CD14-positive monocyte (primary cell): Measurements from ENCODE around the gene LTBP1. TPM values are rescaled to one million over a fixed set of nuclear protein-coding genes. Genes with fewer than 3 reads are reported as not detected.

Experiments used
- DNase-seq, 3 donors: peaks; one replicate each; pipeline ENCODE4 v3.0.0-alpha.2; 2011 to 2022
- H2AFZ ChIP-seq: 2 replicates; pipeline ENCODE4 v1.6.0; 2012; ENCODE audit warnings: mild to moderate bottlenecking, low read depth, low read length, inconsistent platforms; ENCODE audit not compliant: insufficient read depth, poor library complexity, severe bottlenecking
- H3K27ac ChIP-seq, 2 donors: 1 replicate in 1 of 2; 2 replicates in 1 of 2; pipeline ENCODE4 v1.5.1; 2012 to 2013; ENCODE audit warnings: low read length in 2 of 2, control low read depth in 1 of 2, inconsistent platforms in 1 of 2, low read depth in 1 of 2, mild to moderate bottlenecking in 1 of 2
- H3K27me3 ChIP-seq, 2 donors: one replicate each; pipeline versions ENCODE4 v1.6.0 to v1.6.1; 2011 to 2013; ENCODE audit warnings: low read length in 2 of 2; ENCODE audit not compliant: control insufficient read depth in 2 of 2, insufficient read depth in 2 of 2
- H3K36me3 ChIP-seq, 2 donors: replicated peaks in 1 of 2; 1 replicate in 1 of 2; 2 replicates in 1 of 2; pipeline versions ENCODE4 v1.5.1 to v1.6.1; 2012 to 2013; ENCODE audit warnings: low read length in 2 of 2, control low read depth in 1 of 2, inconsistent platforms in 1 of 2, mild to moderate bottlenecking in 1 of 2; ENCODE audit not compliant: insufficient read depth in 2 of 2, control insufficient read depth in 1 of 2
- H3K4me1 ChIP-seq, 2 donors: 1 replicate in 1 of 2; 2 replicates in 1 of 2; pipeline versions ENCODE4 v1.5.1 to v1.6.1; 2012 to 2013; ENCODE audit warnings: low read length in 2 of 2, control low read depth in 1 of 2, inconsistent platforms in 1 of 2, mild to moderate bottlenecking in 1 of 2, moderate library complexity in 1 of 2; ENCODE audit not compliant: insufficient read depth in 2 of 2, control insufficient read depth in 1 of 2
- H3K4me2 ChIP-seq: replicated peaks from 2 replicates; pipeline ENCODE3; 2012; ENCODE audit warnings: low read length, moderate library complexity, mild to moderate bottlenecking; ENCODE audit not compliant: poor library complexity, severe bottlenecking; ENCODE audit errors: extremely low read depth
- H3K4me3 ChIP-seq, 3 experiments: fragments of 200-600 bp in 1 of 3; sonication (generic) in 1 of 3; replicated peaks in 1 of 3; 1 replicate in 2 of 3; 2 replicates in 1 of 3; pipeline ENCODE4 v1.5.1; 2011 to 2013; ENCODE audit warnings: low read length in 3 of 3, mild to moderate bottlenecking in 3 of 3, control low read depth in 2 of 3, low read depth in 2 of 3, inconsistent platforms in 1 of 3, moderate library complexity in 1 of 3
- H3K79me2 ChIP-seq: 2 replicates; pipeline ENCODE4 v1.6.0; 2012; ENCODE audit warnings: mild to moderate bottlenecking, control low read depth, inconsistent platforms, low read length, moderate library complexity; ENCODE audit not compliant: insufficient read depth
- H3K9ac ChIP-seq: 2 replicates; pipeline ENCODE4 v1.6.0; 2017; ENCODE audit warnings: low read length, mild to moderate bottlenecking; ENCODE audit not compliant: insufficient read depth, poor library complexity, severe bottlenecking
- H3K9me3 ChIP-seq, 2 donors: replicated peaks in 1 of 2; 1 replicate in 1 of 2; 2 replicates in 1 of 2; pipeline versions ENCODE4 v1.5.1 to v1.6.1; 2012 to 2013; ENCODE audit warnings: low read length in 2 of 2, control low read depth in 1 of 2; ENCODE audit not compliant: control insufficient read depth in 1 of 2, insufficient read depth in 1 of 2
- H4K20me1 ChIP-seq: 2 replicates; pipeline ENCODE4 v1.6.0; 2012; ENCODE audit warnings: mild to moderate bottlenecking, low read length, control low read depth, moderate library complexity; ENCODE audit not compliant: insufficient read depth
- H3K27ac Mint-ChIP-seq, 7 donors: one replicate each; pipeline ENCODE4 v1.8.0; 2020; ENCODE audit warnings: mild to moderate bottlenecking in 7 of 7, mixed read lengths in 7 of 7, moderate library complexity in 6 of 7, inconsistent platforms in 2 of 7
- H3K27me3 Mint-ChIP-seq, 3 donors: one replicate each; pipeline ENCODE4 v1.8.0; 2021 to 2022; ENCODE audit warnings: low read depth in 3 of 3, mild to moderate bottlenecking in 3 of 3, mixed read lengths in 3 of 3, moderate library complexity in 3 of 3, inconsistent platforms in 1 of 3
- H3K36me3 Mint-ChIP-seq, 2 donors: one replicate each; pipeline ENCODE4 v1.8.0; 2020; ENCODE audit warnings: mixed read lengths in 2 of 2, inconsistent platforms in 1 of 2, mild to moderate bottlenecking in 1 of 2
- H3K4me1 Mint-ChIP-seq: one replicate; pipeline ENCODE4 v1.8.0; 2020; ENCODE audit warnings: mild to moderate bottlenecking, mixed read lengths
- H3K4me3 Mint-ChIP-seq, 2 donors: one replicate each; pipeline ENCODE4 v1.8.0; 2020; ENCODE audit warnings: mild to moderate bottlenecking in 2 of 2, mixed read lengths in 2 of 2, moderate library complexity in 1 of 2
- H3K9me3 Mint-ChIP-seq, 7 donors: one replicate each; pipeline ENCODE4 v1.8.0; 2020 to 2022; ENCODE audit warnings: mixed read lengths in 7 of 7, mild to moderate bottlenecking in 6 of 7, moderate library complexity in 6 of 7, inconsistent platforms in 2 of 7
- CTCF ChIP-seq: fragments of 200-600 bp; IDR thresholded peaks from one replicate; pipeline ENCODE4 v1.8.0; 2022; ENCODE audit warnings: antibody characterized with exemption, mild to moderate bottlenecking
- WGBS: methylation state at CpG from one replicate; pipeline ENCODE4 v1.1.5; 2013; ENCODE audit warnings: missing lambda C conversion rate; ENCODE audit not compliant: insufficient coverage; 5-methylcytosine and 5-hydroxymethylcytosine counted together
- intact Hi-C, 2 donors: fragments of 100-400 bp; cut with micrococcal nuclease; formaldehyde crosslinking; loops; one replicate each; pipeline versions ENCODE4 v1.15.0 to v1.15.1; 2023
- polyA plus RNA-seq, 3 donors: library from polyadenylated mRNA; depleted of rRNA in 1 of 3; unstranded in 2 of 3; stranded (reverse) in 1 of 3; fragments of 300-500 nt in 2 of 3; fragments of >200 nt in 1 of 3; fragmentation: Illumina TruSeq in 2 of 3; gene quantifications; 1 replicate in 2 of 3; 2 replicates in 1 of 3; pipeline ENCODE4 v1.2.3, GENCODE V29; 2012 to 2021

Gene LTBP1
- polyA plus RNA-seq, 3 donors = 0.18 to 0.24 TPM; not detected in 1

GRCh38 chr2:33019796-33020195 lies 73.0 kb downstream of the LTBP1 start:
- H3K36me3 ChIP-seq = no peaks in the 10 kb centered on the region
- Mint-ChIP-seq H3K4me3 (no peak overlapping the region), H3K36me3 (no peaks in the 10 kb centered on the region), H3K27me3 (peaks cover 3 to 6% (median 4%) of the 10 kb centered on the region in 3 donors), H3K4me1 (no peaks in the 10 kb centered on the region), H3K9me3 (peaks cover 0 to 7% (median 2%) of the 10 kb centered on the region in 7 donors), H3K27ac (no peak overlapping the region)
- H3K4me3 ChIP-seq = no peak overlapping the region
- DNase-seq = no peak
- intact Hi-C loops = no loop called here
- no peak overlapping the region for H2AFZ ChIP-seq
- WGBS = 100% methylated on average over 2 of the region's 7 CpGs
- no peak overlapping the region for H3K9ac ChIP-seq
- no peaks in the 10 kb centered on the region for H4K20me1 ChIP-seq
- no peak overlapping the region for H3K4me2 ChIP-seq
- H3K27me3 ChIP-seq = no peaks in the 10 kb centered on the region
- no peaks in the 10 kb centered on the region for H3K9me3 ChIP-seq
- H3K27ac ChIP-seq = no peak overlapping the region
- no peaks in the 10 kb centered on the region for H3K79me2 ChIP-seq
- H3K4me1 ChIP-seq = no peaks in the 10 kb centered on the region
- TF ChIP-seq CTCF = no peak

- Mint-ChIP-seq H3K4me1 (no peaks in the 10 kb centered on the region), H3K27ac (peak overlapping the region in 2 of 7 donors; percentile 26 to 30), H3K36me3 (no peaks in the 10 kb centered on the region), H3K27me3 (peaks cover 3 to 7% (median 4%) of the 10 kb centered on the region in 3 donors), H3K9me3 (peaks cover 0 to 9% (median 2%) of the 10 kb centered on the region in 7 donors), H3K4me3 (no peak overlapping the region)
- no peak for DNase-seq
- H3K27ac ChIP-seq = no peak overlapping the region
- H3K4me2 ChIP-seq = no peak overlapping the region
- H4K20me1 ChIP-seq = no peaks in the 10 kb centered on the region
- intact Hi-C loops = no loop called here
- TF ChIP-seq CTCF = no peak
- H3K36me3 ChIP-seq = no peaks in the 10 kb centered on the region
- H3K4me1 ChIP-seq = no peaks in the 10 kb centered on the region
- no peaks in the 10 kb centered on the region for H3K9me3 ChIP-seq
- H3K79me2 ChIP-seq = no peaks in the 10 kb centered on the region
- no peak overlapping the region for H3K9ac ChIP-seq
- H3K27me3 ChIP-seq = no peaks in the 10 kb centered on the region
- 90% methylated on average over 6 of the region's 6 CpGs for WGBS
- no peak overlapping the region for H2AFZ ChIP-seq
- H3K4me3 ChIP-seq = no peak overlapping the region
Measured at GRCh38 chr2:33020883-33021282, 74.1 kb downstream of the LTBP1 start.
